GM12878 (cell line): ENCODE results near the gene PROKR1. TPM values are rescaled to one million over a fixed set of nuclear protein-coding genes. Genes with fewer than 3 reads are reported as not detected.

Experiments
- ATAC-seq: fragments of 200-7000 bp; cut with Tn5 transposase; 3 replicates; pipeline ENCODE4 v1.9.1; 2020; ENCODE audit warnings: mild to moderate bottlenecking, moderate library complexity
- BruUV-seq: library from RNA; stranded (reverse); fragments of 400-500 nt; replicated peaks from 2 replicates; lab custom pipeline; 2021; lab: Mats Ljungman, UMichigan
- CTCF ChIA-PET: fragments of 300-600 bp; sonication (Branson Sonifier 250); formaldehyde crosslinking; extraction: SDS; loops from one replicate; lab custom pipeline; 2021; ENCODE audit warnings: inconsistent platforms; lab: Yijun Ruan, JAX
- POLR2A ChIA-PET: fragments of 350-600 bp; formaldehyde crosslinking; extraction: SDS; loops from one replicate; lab custom pipeline; 2021; ENCODE audit warnings: inconsistent platforms; lab: Charles Lee
- RAD21 ChIA-PET: fragments of 300-600 bp; sonication (Branson Sonifier 250); formaldehyde crosslinking; loops from one replicate; lab custom pipeline; 2023; ENCODE audit warnings: antibody characterized with exemption; ENCODE audit not compliant: unreplicated experiment; lab: Charles Lee
- SMC1A ChIA-PET: fragments of 300-600 bp; sonication (Branson Sonifier 250); formaldehyde crosslinking; loops from one replicate; lab custom pipeline; 2023; ENCODE audit not compliant: unreplicated experiment, uncharacterized antibody; lab: Charles Lee
- DNase-seq: peaks from one replicate; pipeline ENCODE4 v3.0.0-alpha.2; 2011; ENCODE audit warnings: low read depth, low spot score
- FAIRE-seq: peaks from 3 replicates; lab custom pipeline; 2011; peaks lifted over from hg19 to GRCh38; lab: Jason Lieb, UNC
- H2AFZ ChIP-seq: 2 replicates; pipeline ENCODE4 v1.6.0; 2011; ENCODE audit warnings: low read depth, low read length, control low read depth; ENCODE audit not compliant: control insufficient read depth
- H3K27ac ChIP-seq: 2 replicates; pipeline ENCODE4 v1.5.1; 2011; ENCODE audit warnings: control low read depth; ENCODE audit not compliant: control insufficient read depth, insufficient read depth
- H3K27me3 ChIP-seq, 2 experiments: replicated peaks in 1 of 2; 2 replicates each; pipeline versions ENCODE4 v1.6.0 to v1.6.1; 2011; ENCODE audit warnings: low read length in 1 of 2; ENCODE audit not compliant: control insufficient read depth in 2 of 2, insufficient read depth in 2 of 2
- H3K36me3 ChIP-seq, 2 experiments: 2 replicates each; pipeline ENCODE4 v1.5.1; 2011; ENCODE audit warnings: low read length in 1 of 2; ENCODE audit not compliant: control insufficient read depth in 2 of 2, insufficient read depth in 2 of 2
- H3K4me1 ChIP-seq: 2 replicates; pipeline ENCODE4 v1.6.1; 2011; ENCODE audit warnings: mild to moderate bottlenecking, low read length, moderate library complexity, mixed read lengths; ENCODE audit not compliant: control insufficient read depth, insufficient read depth
- H3K4me2 ChIP-seq: 2 replicates; pipeline ENCODE4 v1.6.0; 2011; ENCODE audit warnings: control low read depth; ENCODE audit not compliant: control insufficient read depth, insufficient read depth
- H3K4me3 ChIP-seq: fragments of 200-600 bp; sonication (generic); 2 replicates; pipeline ENCODE4 v1.5.1; 2016
- H3K79me2 ChIP-seq: 2 replicates; pipeline ENCODE4 v1.6.0; 2011; ENCODE audit warnings: low read length; ENCODE audit not compliant: control insufficient read depth, insufficient read depth
- H3K9ac ChIP-seq: 2 replicates; pipeline ENCODE4 v1.8.0; 2011; ENCODE audit warnings: low read length, control low read depth, mixed read lengths; ENCODE audit not compliant: control insufficient read depth, insufficient read depth
- H3K9me3 ChIP-seq: replicated peaks from 3 replicates; pipeline ENCODE4 v1.5.1; 2011; ENCODE audit warnings: mild to moderate bottlenecking, low read length; ENCODE audit not compliant: control insufficient read depth, insufficient read depth
- H4K20me1 ChIP-seq: 2 replicates; pipeline ENCODE4 v1.6.0; 2011; ENCODE audit not compliant: control insufficient read depth, insufficient read depth
- BHLHE40 ChIP-seq, 2 experiments: fragments of 450-650 bp in 1 of 2; IDR thresholded peaks; 2 replicates each; pipeline ENCODE4 v1.6.1; 2011 to 2017; ENCODE audit warnings: low read depth in 2 of 2, borderline replicate concordance in 1 of 2, improper control_type of control experiment in 1 of 2, low read length in 1 of 2, mild to moderate bottlenecking in 1 of 2
- E2F4 ChIP-seq: IDR thresholded peaks from 2 replicates; pipeline ENCODE4 v1.6.1; 2012; ENCODE audit warnings: low read depth, low read length, improper control_type of control experiment
- USF1 ChIP-seq: IDR thresholded peaks from 2 replicates; pipeline ENCODE4 v1.6.1; 2011; ENCODE audit warnings: borderline replicate concordance, low read depth, mild to moderate bottlenecking, moderate library complexity, mixed read lengths, low read length; ENCODE audit not compliant: insufficient read depth; ENCODE audit errors: extremely low read length
- WGBS: methylation state at CpG from one replicate; pipeline ENCODE4 v1.1.6; 2016; ENCODE audit warnings: low lambda C conversion rate; ENCODE audit not compliant: insufficient replicate concordance, insufficient coverage; ENCODE audit errors: missing lambda C conversion rate; 5-methylcytosine and 5-hydroxymethylcytosine counted together
- in situ Hi-C: fragments of 300-500 bp; cut with MboI; formaldehyde crosslinking; loops from 9 replicates; pipeline ENCODE4 v1.14.3; 2018; ENCODE audit warnings: mixed read lengths
- intact Hi-C: fragments of 100-400 bp; cut with micrococcal nuclease; formaldehyde crosslinking; loops from one replicate; pipeline ENCODE4 v1.14.2; 2022; ENCODE audit not compliant: unreplicated experiment
- polyA plus RNA-seq, 11 experiments: library from polyadenylated mRNA; depleted of rRNA in 4 of 11; unstranded in 6 of 11; stranded (reverse) in 5 of 11; fragments of >200 nt; fragmentation: Nextera tagmentation in 4 of 11; fragmentation: Illumina TruSeq in 1 of 11; extraction: Ambion mirVana in 4 of 11; extraction: Trizol in 1 of 11; gene quantifications; 1 replicate in 1 of 11; 2 replicates in 10 of 11; pipeline versions ENCODE4 v1.2.1 to v1.2.3, GENCODE V29; 2011 to 2016; ENCODE audit warnings: inconsistent platforms in 2 of 11, missing spikeins in 2 of 11, low read depth in 1 of 11
- total RNA-seq, 4 experiments: library from RNA; depleted of rRNA in 3 of 4; stranded (reverse); fragments of >200 nt in 3 of 4; fragmentation: Illumina TruSeq in 1 of 4; extraction: Trizol in 1 of 4; gene quantifications; 2 replicates each; pipeline versions ENCODE4 v1.2.1 to v1.2.3, GENCODE V29; 2013 to 2021

Gene PROKR1
- total and polyA plus RNA-seq, 10 of the 15 experiments (the other 5 are each of a cell fraction or from before 2014, with no cell fraction given), result 0.01 to 0.02 TPM; not detected in 8

- ATAC-seq (no peak), FAIRE-seq (no peak), DNase-seq (no peak)
- intact Hi-C loops, result no loop called here
- RAD21 ChIA-PET, result interaction anchor here (0.6 to 2.1 kb wide), 4 partner anchors 18 to 425 kb away, joined by 4 to 6 read pairs (median 4); no protein-coding TSS in a partner anchor
- Histone ChIP-seq H3K9ac (no peak overlapping the region), H3K36me3 (no peaks in the 10 kb centered on the region), H3K4me1 (peaks cover 31% of the 10 kb centered on the region), H3K9me3 (no peaks in the 10 kb centered on the region; the same call in 2 of the 3 replicates), H3K27ac (peak overlapping the region; percentile 74), H3K4me3 (peak overlapping the region; percentile 4), H3K4me2 (peak overlapping the region; percentile 90), H2AFZ (no peak overlapping the region), H3K27me3 (no peaks in the 10 kb centered on the region), H3K79me2 (no peaks in the 10 kb centered on the region), H4K20me1 (no peaks in the 10 kb centered on the region)
- SMC1A ChIA-PET, result interaction anchor here (0.5 to 4.7 kb wide), 8 partner anchors 10 to 1240 kb away, joined by 3 to 21 read pairs (median 4); partner anchors contain the start of genes APLF and FBXO48
- no TSS peak for BruUV-seq
- 85% methylated on average over 3 of the region's 3 CpGs for WGBS
- POLR2A ChIA-PET, result interaction anchor here (1.0 to 1.4 kb wide), 2 partner anchors 11 to 224 kb away, joined by 3 read pairs; partner anchors contain the start of genes APLF and FBXO48
- no peak for TF ChIP-seq USF1
- no peak for TF ChIP-seq E2F4
- no peak for TF ChIP-seq BHLHE40 (IDR thresholded peaks at IDR 0.05; ENCODE audit: borderline replicate concordance in 1 of 2, low read depth in 2 of 2, low read length in 1 of 2)
- in situ Hi-C loops, result no loop called here
- CTCF ChIA-PET, result interaction anchor here (1.0 to 3.9 kb wide), 6 partner anchors 18 to 226 kb away, joined by 3 to 33 read pairs (median 3); no protein-coding TSS in a partner anchor
These were observed 47.5 kb downstream of the PROKR1 start for GRCh38 chr2:68690851-68691250.
